SKM-1 treated with dmso at 0.1 percent for 144 hours (cell line): ENCODE results near the gene ZWILCH.
A peak's percentile ranks its signal among the peaks of the same experiment; 100 is the strongest.
"Not testable (repeated sequence)": the region's sequence is repeated elsewhere in the genome, so short reads cannot be mapped to it uniquely, and the experiment has no call there.

Experiments used
- DNase-seq: peaks from one replicate; lab custom pipeline; 2025; ENCODE audit not compliant: unreplicated experiment; lab: John Stamatoyannopoulos, UW

The ZWILCH gene

GRCh38 chr15:66578286-66578875, 73.3 kb downstream of the ZWILCH start:
- DNase-seq = peak; percentile 15

GRCh38 chr15:66580643-66581042, 75.5 kb downstream of the ZWILCH start:
- DNase-seq = peak; percentile 24

- DNase-seq = peak; percentile 51
Observed at GRCh38 chr15:66581972-66582537, 76.9 kb downstream of the ZWILCH start.

DNA sequence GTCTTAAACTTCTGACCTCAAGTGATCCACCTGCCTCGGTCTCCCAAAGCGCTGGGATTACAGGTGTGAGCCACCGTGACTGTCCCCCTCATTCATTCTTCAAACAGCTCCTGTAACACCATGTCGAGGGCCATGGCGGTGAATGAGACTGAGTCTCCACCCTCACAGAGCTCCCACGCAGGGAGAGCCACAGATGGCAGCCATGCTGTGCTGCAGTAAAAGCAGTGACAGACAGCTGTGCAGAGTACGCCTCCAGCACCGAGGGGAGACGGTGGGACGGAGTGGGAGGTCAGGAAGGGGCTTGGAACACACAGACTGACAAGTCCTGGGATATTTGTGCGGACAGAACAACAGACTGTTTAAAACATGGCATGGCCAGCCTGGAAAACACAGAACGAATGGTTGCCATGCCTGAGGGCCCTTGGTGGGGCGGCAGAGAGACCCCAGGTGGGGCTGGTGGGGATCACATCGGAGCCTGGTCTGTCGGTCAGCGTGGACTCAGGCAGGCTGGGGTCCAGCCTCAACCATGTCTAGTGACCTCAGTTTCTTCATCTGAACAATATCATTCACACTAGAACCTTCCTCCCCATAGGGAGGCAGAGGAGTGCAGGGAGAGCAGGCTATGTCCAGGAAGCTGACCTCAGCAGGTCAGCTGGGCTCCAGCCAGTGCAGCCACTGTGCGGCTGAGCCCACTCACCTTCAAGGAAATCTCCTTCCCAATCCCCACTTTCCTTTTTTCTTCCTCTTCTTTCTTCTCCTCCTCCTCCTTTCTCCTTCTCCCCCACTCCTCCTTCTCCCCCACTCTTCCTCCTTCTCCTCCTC, 81.2 kb downstream of the ZWILCH start:
- no peak for DNase-seq

- DNase-seq = no peak
Observed at GRCh38 chr15:66587020-66587419, 81.9 kb downstream of the ZWILCH start.

DNA sequence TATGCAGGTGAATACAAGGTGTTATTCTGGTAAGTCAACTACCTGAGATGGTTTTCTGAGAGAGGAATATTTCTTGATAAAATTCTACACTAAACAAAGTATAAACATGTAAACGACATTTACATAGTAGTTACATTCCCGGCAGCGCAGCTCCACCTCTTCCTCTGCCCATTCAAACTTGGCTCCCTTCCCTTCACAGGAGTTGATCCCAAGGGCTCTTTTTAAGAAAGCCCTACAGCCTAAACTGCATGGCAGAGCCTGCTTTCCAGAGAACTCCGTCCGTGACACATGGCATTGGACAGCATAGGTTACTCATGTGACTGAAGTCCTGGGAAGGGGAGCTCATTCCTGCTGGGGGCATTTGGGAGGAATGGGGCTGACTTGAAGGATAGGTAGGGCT, 82.6 kb downstream of the ZWILCH start:
- no peak for DNase-seq

DNA sequence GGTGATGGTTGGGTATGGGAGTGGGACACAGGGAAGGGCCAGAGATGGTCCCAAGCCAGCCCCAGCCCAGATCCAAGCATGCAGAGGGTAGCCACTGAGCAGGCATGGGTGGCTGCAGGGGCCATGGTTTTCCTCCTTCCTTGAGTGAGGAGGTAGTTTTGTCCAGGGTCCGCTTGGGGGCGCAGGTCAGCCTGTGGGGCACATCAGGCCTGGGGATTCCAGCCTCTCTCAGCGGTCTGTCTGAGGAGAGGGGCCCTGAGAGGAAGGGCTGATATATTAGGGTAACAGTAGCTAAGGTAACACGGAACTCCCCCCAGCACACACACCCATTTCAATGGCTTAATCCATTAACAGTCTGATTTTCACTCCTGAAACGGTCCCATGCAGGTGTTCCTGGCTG, 83.4 kb downstream of the ZWILCH start:
- peak; percentile 16 for DNase-seq

GRCh38 chr15:66588971-66589370, 83.8 kb downstream of the ZWILCH start:
- no peak for DNase-seq

GRCh38 chr15:66589429-66589828, 84.3 kb downstream of the ZWILCH start:
- DNase-seq = not testable (repeated sequence)

DNA sequence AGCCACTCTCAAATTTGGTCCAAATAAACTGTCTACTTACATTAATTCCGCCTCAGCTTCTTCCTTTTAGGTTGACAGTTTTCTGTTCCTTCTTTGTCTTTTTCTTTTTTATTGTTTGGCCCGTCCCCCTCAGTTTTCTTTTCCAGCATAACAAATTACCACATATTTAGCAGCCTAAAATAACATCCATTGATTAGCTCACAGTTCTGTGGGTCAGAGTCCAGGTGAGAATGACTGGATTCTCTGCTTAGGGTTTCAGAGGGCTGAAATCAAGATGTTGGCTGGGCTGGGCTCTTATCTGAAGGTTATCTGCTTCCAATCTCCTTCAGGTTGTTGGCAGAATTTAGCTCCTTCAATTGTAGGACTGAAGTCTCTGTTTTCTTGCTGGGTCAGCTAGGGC, 85.3 kb downstream of the ZWILCH start:
- DNase-seq = no peak

- DNase-seq = peak; percentile 48
Observed at GRCh38 chr15:66591322-66591862, 86.3 kb downstream of the ZWILCH start.

DNA sequence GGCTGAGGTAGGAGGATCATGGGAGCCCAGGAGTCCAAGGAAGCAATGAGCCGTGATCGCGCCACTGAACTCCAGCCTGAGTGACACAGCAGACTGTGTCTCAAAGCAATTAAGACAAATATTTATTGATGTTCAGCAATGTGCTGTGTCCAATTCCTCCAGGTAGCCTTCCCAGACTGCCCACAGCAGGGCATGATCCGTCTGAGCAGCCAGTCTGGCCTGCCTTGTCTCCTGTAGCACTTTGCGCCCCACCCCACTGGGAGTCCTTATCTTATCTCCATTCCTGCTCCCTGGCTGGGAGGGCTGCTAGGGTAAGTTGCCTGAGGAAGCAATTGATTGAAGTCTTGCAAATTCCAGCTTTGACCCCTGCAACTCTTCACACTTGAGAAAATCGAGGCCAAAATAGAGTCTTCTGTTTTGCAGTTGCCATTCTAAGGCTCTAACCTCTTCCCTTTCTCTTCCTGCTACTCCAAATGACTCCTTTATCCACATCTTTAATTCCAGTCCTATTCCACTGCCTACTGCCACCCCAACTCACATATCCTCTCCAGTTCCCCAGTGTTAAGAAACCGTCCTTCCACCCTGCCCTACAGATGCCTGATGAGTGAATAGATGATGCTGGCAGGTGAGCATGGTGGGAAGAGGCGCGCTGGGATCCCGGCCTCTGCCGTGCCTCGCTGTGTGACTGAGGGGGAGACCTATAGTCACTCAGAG, 87.5 kb downstream of the ZWILCH start:
- DNase-seq = no peak

DNA sequence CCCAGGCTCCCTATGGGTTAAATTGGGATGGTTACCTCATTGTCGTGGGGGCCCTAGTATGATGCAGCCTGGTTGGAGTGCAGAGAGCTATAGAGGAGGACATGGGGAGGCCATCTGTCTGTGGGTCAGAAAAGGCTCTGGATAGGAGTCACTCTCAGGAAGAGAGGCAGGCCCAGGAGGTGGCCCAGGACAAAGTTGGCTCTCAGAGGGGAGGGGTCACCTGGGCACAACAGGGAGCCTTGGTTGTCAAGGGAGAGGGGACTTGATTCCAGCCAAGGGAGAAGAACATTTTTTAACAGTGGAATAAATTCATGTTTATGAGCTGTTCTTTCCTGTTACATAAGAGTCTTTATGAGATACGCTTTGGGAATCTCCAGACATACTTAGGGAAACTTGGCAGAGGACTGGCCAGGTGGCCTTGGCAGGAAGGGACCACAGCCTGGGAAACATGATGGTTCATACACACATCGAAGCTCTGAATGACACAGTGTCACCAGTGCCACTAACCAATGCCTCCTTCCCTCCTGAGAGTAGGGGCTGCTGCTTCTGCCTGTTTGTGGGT, 88.2 kb downstream of the ZWILCH start:
- no peak for DNase-seq

DNA sequence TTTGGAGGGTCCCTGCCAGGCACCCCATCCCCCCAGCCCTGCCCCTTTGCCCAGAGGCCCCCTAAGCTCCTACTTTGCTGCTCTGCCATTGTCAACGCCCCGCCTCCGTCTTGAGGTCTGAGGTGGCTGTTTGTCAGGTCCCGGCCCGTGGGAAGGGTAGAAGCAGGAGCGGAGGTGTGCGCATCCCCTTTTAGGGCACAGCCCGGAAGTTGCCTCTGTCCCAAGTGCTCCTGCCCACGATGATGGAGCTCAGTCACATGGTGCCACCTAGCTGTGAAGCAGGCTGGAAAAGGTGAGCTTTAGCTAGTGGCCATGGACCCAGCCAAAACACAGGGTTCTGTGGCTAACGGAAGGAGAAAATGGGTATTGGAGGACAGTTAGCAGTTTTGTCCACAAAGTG, 89.2 kb downstream of the ZWILCH start:
- no peak for DNase-seq

GRCh38 chr15:66594836-66595235, 89.7 kb downstream of the ZWILCH start:
- no peak for DNase-seq

- DNase-seq = no peak
Observed at GRCh38 chr15:66595332-66595731, 90.2 kb downstream of the ZWILCH start.

DNA sequence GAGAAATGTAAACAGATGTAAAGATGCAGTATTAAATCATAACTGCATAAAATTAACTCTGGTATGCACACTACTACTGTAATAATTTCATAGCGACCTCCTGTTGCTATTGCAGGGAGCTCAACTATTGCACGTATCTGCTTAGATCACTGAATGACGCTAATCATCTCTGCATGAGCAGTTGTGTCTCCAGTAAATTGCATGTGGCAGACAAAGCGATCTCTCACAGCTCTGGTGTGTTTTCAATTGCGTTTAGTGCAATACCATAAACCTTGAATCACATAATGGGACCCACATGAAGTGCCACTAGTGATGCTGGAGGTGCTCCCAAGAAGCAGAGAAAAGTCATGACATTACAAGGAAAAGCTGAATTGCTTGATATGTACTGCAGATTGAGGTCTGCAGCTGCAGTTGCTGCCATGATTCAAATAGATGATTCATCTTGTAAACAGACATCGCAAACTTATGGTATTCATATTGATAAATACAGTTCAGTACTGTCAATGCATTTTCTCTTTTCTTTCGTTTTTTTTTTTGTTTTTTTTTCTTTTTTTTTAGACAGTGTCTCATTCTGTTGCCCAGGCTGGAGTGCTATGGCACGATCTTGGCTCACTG, 90.9 kb downstream of the ZWILCH start:
- DNase-seq = no peak

GRCh38 chr15:66598095-66598815, 93.1 kb downstream of the ZWILCH start:
- DNase-seq = no peak
